HG02981 (cell line): ENCODE results near the gene ITGB5.
"Not testable (repeated sequence)": the region's sequence is repeated elsewhere in the genome, so short reads cannot be mapped to it uniquely, and the experiment has no call there.

Experiments used
- ATAC-seq: cut with Tn5 transposase; IDR thresholded peaks from one replicate; pipeline ENCODE4 v1.9.1; 2021; ENCODE audit warnings: mild to moderate bottlenecking, moderate library complexity; ENCODE audit not compliant: unreplicated experiment

ITGB5 gene

DNA sequence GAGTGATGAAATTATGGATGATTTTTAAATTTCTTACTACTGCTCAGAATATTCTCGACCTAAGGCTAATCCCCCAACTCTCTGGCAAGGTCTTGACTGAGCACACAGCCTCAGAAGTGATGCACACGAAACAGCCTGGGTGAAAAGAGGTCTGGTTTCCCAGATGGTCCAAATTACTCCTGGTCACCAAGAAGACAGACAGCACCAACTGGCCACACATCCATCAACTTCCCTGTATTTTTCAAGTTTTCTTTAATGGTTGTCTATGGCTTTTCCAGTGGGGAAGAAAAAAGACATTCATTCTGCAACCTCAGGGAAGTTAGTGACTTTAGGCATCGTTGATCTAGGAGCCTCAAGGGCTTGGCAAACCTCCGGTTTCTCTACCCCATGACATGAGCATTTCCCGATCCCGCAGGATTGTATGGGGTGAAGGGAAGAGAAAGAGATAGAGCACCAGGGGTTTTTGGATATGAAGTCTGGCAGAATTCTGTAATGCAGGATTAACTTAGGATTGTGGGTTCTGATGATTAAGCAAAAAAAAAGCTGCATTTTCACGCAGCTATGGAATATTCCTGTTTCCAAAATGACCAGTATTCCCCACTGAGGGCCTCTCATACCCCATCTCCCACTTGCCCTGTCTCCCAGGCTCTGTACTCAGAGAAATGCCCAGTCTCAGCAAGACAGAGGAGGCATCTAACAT, 94.7 kb downstream of the ITGB5 start:
- ATAC-seq, result no peak

DNA sequence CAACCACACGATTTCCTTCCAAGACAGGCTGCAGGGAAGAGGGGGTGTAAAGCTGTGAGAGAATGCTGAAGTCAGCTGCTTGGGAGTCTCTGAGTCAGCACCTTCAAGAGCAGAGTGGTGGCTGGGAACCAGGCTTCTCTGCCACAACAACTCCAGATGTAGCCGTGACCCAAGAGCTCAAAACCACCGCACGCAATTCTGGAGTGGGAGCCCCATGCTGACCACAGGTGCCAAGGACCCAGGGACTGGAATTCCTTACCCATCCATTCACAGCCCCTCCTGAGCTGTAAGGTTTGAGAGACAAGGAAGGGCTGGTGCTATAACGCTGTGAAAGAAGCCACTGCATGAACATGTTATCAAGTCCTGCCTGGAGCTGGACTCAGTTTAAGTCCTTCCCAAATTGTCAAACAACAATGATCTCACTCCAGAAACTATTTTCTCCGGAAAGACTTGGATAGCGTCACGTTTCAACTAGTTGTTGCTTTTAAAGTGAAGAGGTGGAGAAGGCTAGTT, 95.5 kb downstream of the ITGB5 start:
- ATAC-seq, result no peak

DNA sequence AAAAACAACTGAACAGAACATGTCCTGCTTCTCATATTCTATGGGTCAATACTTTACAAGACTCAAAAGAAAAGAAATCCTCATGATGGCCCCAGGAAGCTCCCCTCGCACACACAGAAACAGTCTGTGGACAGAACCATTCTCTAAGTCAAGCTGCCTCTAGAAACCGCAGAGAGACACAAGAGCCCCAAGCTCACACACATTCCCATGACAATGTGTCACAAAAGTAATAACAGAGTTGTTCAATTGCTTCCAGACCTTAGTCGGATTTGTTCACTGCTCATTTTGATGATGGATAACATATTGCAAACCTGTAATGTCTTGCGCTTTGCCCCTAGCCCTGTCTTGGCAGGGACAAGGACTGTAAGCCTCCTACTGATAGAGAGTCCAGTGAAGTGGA, 96.0 kb downstream of the ITGB5 start:
- ATAC-seq, result no peak

DNA sequence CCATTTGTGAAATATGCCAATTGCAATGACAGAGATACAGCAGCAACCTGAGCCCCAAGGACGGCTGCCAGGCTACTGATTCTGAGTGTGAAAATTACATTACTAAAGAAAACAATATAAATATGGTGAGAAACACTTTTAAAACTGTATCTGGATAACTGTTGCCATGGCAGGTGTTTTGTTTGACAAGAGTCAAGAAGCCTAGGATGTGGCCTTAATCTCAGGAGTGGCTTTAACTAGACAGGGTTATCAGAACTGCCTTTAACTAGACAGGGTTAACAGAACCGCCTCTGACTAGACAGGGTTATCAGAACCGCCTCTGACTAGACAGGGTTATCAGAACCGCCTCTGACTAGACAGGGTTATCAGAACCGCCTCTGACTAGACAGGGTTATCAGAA, 98.1 kb downstream of the ITGB5 start:
- ATAC-seq, result not testable (repeated sequence)

DNA sequence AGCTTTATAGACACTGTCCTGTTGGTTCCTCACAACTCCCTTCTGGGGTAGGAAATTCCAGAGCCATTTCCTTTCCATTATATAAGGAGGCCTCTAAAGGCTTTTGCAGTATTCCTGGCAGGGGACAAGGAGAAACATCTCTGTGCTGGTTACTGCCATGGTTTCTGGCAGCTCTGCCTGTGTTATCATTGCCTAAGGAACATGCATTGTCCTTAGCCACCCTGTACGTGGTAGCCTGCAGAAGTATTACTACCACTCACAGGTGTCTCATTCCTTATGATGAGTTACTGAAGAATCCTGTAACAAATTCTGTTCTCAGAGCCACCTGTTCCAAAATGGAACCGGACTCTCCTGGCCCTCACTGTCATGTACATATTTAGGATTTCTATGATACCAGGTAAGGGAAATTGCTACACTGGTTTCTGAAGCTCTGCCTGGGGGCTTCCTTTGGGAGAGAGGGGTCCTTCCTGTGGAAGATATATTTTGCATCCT, 98.9 kb downstream of the ITGB5 start:
- ATAC-seq, result no peak

DNA sequence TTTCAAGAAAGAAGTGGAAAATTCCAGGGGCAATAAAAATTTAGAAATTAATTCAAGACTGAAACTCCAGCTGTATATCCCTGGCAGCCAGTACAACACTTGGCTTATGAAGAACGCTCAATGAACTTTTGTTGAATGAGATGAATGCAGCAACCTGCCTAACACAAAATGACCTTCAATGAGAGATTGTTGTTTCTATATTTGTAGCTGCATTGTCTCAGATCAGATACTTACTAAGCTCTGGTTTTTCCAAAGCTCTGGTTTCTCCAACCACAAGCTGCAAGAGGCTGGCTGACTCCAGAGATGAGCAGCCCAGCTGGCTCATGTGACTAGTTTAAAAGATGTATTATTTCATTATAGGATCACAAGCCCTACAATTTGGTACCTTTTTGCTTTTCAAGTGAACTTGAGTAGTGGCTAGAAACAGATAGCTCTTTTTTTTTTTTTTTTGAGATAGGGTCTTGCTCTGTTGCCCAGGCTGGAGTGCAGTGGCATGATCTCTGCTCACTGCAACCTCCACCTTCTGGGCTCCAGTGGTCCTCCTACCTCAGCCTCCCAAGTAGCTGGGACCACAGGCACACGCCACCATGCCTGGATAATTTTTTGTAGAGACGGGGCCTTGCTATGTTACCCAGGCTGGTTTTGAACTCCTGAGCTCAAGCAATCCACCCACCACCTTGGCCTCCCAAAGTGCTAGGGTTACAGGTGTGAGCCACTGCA, 99.5 kb downstream of the ITGB5 start:
- ATAC-seq, result no peak

DNA sequence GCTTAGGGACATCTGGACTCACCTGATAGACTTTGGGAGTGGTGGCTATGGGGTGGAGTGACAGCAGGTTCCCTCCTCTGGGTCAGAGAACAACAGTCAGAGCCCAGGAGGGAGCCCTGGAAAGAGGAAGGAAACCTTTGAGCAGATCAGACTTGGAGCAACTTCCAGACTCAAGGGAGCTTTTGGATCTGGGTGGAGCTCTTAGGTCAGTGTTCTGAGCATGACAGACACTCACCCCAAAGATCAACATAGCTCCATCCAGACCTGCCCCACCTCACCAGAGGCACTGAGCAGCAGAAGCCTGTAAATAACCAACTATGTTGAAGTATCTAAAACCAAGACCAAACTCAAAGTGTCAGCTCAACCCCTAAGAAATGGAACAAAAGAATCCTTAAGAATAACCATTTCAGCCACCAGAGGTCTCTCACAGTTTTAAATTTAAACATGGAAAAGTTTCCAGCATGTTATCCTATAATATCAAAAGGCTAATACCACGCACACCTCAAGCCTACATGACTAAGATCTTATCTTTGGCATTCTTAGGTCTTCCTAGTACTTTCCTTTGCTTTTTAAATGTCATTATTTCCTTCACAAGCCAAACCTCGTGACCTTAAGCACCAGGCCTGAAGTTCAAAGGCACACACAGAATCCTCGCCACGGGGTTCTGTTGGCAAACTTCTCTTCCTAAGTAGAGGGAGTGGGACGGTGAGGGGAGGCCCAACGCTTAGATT, 100.5 kb downstream of the ITGB5 start:
- ATAC-seq, result no peak

DNA sequence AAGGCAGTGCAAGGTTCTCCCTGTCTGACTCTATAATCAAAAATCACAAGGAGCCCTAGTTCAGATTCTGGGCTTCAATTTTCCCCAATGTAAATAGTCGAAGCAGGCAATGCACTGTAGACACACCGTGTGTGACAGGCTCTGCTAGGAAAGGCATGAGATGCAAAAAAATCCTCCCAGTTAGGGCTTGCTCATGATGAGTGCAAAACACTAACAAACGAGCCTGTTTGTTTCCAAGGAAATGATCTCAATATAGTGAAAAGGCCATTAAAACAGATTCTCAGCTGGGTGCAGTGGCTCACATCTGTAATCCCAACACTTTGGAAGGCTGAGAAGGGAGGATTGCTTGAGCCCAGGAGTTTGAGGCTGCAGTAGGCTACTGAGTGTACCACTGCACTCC, 101.2 kb downstream of the ITGB5 start:
- no peak for ATAC-seq

DNA sequence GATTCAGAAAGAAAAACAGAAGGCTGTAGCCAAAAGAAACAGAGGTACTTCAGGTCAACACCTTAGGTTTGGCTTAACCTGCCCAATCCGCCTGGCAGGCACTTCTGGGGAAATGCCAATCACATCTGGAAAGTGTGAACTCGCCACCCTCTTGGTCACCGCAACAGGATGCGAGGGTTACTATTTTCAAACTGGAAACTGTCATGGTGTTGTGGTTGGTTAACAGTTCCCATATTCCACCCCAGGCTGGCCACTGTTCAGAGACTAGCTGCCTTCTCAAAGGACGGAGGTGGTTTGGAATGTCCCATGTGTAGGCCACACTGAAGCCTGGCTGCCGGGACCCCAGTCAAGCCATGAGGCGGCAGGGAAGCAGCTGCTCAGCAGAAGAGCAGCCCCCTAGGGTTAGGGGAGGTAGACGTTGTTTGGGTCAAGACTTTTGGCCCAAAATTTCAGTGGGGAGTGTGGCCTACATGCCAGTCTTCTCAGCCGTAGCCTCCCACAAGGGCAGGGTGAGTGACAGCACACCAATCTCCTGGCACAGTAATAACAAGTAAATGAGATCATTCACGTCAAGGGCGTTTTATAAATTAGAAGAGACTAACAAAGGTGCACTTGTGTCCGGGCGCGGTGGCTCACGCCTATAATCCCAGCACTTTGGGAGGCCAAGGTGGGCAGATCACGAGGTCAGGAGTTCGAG, 102.3 kb downstream of the ITGB5 start:
- ATAC-seq, result peak; percentile 45

DNA sequence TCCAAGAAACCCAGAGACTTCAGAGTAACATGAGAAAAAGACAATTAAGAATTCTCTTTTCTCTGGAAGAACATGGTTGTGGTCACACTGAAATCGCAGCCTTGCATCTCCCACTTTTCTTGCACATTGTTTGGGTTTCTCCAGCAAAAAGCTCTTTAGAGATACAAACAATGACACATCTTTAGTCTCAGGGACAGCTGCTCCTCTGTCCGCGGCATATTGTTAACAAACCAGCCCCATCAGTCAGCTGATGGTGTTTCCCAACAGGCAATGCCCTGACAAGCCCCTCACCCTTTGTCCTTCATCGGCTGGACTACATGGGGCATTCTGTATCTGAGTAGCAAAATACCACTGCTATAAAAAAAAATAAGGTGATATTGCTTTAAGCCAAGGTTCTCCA, 103.5 kb downstream of the ITGB5 start:
- no peak for ATAC-seq

DNA sequence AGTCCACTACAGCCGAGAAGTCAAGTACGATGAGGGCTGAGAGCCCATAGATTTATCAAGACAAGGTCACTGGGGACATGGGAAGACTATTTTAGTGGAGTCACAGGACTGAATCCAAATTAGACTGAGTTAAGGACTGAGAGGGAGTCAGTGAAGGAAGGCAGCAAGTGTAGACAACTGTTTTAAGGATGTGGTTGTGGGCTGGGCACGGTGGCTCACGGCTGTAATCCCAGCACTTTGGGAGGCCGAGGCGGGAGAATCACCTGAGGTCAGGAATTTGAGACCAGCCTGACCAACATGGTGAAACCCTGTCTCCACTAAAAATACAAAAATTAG, 104.8 kb downstream of the ITGB5 start:
- ATAC-seq, result not testable (repeated sequence)

DNA sequence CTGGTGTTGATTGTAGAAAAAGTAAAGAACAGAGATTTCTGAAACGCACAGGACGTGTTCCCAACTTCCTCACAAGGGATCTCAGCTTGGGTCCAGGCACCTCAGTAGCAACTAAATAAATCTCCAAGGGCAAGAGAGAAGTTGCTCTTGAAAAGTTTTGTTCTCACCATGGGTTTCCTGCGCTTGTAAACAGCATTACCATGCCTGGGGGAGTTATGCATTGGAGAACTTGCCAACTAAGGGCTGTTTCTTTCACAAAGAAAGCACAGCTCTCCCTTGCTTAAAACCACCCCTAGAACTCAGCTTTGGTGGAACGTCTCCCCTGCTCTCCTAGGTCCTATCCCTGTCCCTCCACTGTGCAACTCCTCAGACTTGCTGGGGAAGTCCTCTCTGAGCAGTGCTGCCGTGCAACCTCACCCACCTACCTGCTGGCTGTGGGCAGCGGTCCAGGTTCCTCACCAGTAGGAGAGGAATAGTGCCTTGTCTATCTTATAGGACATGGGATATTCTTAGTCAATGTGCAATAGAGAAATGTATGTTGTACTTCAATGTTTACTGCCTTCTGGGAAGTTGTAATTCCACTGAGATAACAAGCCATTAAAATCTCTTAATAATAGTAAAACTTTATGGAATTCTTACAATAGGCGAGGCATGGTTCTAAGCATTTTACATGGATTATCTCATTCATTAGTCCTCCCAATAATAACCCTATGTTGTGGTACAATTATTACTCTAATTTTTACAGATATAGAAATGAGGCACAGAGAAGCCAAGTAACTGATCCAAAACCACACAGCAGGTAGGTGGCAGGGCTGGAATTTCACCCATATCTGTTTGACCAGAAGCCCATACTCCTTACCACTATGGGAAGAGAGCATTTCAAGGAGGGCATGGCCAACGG, 105.4 kb downstream of the ITGB5 start:
- no peak for ATAC-seq

DNA sequence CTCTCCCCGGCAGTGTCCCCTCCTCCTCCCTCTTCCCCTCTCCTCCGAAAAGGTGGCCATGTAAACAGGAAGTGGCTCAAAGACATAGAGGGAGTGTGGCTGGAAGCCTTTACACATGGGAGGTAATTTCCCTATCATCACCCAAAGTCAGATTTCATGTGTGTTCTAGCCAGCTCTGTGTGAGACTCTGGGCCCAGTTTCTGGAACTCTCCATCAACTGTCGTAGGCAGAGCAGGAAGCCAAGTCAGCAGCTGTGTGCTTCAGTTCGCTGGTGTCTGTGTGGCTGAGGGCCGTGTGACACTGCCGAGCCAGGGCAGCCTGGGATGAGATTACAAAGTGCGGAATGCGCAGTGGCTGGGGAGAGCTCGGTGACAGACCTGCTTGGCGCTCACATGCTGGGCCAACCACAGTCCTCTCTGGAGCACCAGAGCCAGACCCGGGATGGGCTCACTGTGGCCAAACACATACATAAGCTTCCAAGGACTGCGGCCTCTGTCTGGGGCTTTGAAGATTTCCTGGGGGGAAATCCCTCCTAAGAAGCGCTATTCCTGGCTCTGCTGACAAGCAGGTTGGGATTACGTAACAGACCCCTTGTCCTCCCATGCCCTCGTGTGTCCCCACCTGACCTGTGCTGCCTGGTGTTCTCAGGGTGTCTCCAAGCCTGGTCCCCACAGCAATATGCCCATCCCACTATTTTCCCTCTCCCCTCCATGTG, 106.2 kb downstream of the ITGB5 start:
- no peak for ATAC-seq

DNA sequence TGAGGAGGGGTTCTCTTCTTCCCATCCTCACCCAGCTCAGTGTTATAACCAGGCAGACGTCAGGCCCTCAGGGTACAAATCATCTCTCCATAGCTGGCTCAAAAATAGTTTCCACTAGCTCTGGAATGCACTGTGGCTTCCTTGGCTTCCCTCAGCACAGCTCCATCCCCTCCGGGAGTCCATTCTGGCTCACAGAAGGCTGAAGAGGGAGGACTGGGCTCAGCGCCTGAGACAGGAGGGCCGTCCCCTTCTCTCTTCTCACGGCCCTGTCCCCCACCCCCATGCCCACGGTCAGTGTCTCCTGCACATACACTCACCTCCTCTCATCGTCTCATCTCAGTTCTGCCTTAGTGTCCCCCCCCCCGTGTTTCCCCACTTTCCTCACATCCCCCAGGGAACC, 106.8 kb downstream of the ITGB5 start:
- ATAC-seq, result no peak

DNA sequence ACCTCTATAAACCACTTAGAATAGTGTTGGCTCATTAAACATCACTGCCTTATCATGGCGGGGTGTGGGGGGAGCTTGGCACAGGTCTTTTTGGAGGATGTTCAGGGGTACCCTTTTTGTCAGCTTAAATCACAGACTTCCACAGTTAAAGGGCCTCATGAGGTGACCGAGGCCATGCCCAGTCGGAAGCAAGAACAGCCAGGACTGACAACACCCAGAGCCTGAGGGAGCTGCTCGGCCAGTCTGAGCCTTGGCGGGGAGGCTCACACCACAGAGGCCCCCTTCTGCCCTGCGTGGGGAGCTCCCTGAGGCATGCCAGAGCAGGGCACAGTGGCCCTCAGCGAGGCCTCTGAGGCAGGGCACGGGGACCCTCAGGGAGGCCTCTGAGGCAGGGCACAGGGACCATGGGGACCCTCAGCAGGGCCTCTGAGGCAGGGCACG, 107.4 kb downstream of the ITGB5 start:
- ATAC-seq, result no peak

DNA sequence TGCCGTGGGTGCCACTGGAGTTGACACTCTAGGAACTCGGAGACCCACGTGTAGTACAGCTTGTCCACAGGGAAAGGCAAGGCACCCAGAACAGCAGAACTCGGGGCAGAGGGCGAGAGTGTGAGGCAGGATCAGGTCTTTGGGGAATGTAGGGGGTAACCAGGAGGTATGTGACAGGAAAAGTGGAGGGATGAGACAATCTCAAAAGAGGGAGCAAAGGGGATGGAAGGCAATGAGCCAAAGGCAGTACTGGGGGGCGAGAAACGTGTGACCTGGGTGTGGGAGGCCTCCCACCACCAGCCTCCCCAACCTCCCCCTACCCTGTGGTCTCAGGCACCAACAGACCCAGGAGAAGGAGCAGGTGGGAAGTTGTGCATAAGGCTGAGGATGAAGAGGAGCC, 108.0 kb downstream of the ITGB5 start:
- no peak for ATAC-seq

DNA sequence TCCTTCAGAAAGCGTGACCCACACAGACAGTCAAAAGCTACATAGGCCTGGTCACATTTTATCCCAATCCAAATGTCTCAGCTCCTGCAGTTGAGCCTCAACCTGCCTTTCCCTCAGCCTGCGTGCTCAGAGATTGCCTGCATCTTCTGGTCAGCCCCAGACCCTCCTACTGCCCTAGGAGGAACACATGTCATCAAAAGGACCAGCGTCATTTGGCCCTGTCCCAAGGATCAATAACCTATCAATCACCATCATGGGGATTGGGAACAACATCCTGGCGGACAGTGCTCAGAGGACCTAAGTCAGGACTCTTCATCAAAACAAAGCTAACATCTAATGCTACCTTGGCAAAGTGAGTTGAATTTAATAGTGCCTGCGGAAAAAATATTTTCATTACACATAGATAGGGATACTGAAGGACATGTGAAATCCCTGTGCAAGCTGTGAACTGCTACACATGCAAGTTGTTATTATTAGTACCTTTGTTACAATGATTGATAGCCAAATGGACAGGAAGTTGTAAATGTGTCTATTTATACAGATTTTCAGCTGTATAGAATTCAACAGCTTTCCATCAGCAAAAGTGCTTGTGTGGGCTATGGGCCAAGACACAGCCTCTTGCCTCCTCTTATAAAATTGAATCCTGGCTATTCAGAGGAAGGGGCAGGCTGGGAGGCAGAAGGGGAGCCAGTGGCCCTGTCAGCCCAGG, 109.2 kb downstream of the ITGB5 start:
- no peak for ATAC-seq

DNA sequence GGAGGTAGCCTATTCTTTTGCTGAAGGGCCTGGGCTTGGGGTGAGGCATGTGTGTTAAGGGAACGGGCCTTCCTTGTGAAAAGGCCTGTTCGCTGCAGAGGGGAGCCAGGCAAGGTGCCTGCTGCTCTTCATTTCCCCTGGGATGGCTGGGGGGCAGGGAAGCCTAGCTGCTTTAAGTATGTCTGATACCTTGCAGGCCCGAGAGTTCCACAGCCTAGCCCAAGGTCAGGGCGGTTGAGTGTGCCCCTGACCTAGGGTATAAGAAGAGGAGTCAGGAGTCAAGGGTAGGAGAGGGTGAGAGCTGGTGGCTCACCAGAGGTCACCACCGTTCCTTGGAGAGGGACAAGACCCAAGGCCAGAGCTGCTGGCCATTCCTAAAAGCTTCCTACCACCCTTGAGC, 110.3 kb downstream of the ITGB5 start:
- ATAC-seq, result no peak

DNA sequence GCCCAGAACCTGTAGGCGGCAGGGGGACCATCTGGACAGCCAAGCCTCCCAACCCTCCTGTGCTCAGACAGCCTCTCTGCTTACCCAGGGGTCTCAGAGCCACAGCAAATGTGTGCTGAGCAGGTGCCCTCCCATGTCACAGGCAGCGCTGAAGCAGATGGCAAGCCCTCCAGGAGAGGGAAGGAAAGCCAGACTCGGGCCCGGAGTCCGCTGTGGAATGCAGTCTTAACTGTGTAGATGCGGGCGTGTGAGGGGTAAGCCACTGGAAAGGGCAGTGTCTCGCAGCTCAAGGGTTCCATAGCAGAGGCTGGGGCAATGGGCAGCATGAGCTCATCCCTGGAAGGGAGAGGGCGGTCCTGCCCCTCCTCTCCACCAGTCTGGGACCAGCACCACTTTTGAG, 111.3 kb downstream of the ITGB5 start:
- ATAC-seq, result no peak
